ENCODE data around the gene ZC3HAV1L.
"Not testable (repeated sequence)": the region's sequence is repeated elsewhere in the genome, so short reads cannot be mapped to it uniquely, and the experiment has no call there.

Gene ZC3HAV1L

DNA sequence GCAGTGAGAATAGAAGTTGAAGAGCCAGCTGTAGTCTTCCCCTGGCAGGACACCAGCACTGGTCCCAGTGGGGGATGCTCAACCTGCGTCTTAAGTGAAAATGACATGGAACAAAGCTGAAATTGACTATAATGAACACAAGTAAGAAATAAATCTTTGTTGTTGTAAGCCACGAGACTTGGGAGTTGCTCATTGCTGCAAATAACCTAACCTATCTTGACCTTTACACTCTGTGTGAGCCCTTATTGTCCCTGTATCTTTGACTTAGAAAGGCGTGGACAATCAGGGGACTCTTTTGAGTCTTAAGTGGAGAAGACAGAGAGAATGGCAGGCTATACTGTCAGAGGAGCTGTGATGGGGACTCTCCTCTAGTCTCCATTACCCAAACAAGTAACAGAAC lies 16.9 kb downstream of the ZC3HAV1L start:
- no peak for DNase-seq (ENCODE audit: low spot score)

DNA sequence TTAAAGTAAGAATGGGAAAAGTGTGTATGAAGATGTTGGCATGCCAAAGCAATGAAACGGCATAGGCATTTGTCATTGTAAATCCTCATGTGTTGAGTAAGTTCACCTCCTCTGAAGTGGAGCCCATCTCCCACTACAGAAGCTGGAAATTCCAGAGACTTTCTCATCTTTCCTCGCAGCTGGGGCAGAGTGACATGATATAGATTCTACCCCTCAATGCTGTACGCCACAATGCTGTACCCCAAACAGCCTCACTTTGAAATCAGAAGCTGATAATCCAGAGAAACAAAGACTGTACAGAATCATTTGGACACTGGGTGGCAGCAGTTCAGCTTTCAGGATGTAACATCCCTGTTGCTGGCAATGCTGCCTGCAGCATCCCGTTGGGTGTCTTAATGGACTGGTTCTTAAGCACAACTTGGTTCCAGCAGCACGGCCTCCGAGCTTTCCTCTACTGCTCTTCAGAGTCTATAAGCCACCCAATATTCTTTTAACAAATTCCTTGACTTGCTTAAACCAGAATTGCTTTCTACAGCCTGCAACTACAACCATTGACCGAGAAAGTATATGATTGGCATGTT lies 18.8 kb downstream of the ZC3HAV1L start:
- peak; percentile 81 for DNase-seq (ENCODE audit: low spot score)

DNA sequence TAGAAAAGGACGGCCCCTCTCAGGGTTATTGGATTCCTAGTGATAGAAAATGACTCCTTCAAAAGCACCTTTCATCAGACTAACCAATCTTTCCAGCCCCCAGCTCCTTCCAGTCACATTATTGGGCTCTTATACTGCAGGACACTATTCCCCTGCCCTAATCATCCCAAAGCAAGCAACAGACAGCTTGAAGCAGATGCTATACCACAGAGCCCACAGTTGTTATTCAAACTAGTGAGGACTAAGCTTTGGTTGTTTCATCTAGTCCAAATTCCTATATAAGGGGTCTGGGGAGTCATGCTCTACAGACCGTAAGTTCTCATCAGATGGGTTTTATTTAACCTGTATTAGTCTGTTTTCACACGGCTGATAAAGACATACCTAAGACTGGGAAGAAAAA lies 24.5 kb downstream of the ZC3HAV1L start:
- no peak for DNase-seq (ENCODE audit: low spot score)

DNA sequence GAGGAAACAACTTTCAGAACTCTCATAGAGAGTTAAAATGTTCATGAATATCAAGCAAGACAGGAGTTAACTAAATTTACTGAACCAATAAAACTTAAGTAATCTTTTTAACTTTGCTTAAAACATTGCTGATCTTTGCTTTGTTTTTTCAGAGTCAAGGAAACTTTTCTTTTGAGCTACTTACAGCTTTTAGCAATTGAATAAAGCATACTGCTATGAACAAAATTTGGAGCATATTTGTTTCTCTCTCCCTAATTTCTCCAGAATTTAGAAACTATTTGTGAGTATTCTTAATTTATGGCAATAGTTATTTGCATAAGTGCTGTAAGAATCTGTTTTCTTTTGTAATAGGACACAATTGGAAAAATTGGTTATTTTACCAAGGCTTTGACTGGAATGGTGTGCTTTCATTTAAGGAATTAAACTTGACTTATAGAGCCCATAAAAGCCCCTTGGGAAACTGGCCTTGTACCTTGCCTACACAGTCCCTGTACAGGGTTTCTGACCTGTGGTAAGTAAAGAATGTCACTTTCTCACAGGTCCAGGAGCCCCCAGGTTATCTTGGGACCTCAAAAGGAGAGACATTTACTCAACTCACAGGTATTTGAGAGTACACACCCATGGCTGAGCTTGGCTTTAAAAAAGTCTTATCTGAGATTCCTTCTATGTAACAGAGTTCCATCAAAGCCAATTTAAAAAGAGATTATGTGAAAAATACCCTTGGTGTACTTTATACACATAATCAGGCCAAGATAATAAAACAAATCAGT lies 31.3 kb downstream of the ZC3HAV1L start:
- peak; percentile 47 for DNase-seq (ENCODE audit: low spot score)

DNA sequence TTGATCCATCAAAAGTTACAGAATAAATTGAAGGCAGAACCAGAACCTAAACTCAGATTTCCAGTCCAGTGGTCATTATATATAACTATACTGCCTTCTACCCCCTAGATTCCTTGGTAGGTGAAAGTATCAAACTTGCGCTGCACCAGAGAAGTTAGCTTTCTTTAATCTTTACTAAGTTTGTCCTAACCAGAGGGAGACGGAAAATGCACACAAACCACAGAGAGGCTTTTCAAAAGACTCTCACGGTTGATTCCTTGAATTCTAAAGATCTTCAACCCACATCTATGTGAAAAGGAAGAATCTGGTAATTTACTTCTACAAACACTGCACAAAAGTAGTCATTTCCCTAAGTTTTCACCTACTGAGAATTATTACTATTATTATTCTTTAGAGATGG lies 36.4 kb downstream of the ZC3HAV1L start:
- no peak for DNase-seq (ENCODE audit: low spot score)

DNA sequence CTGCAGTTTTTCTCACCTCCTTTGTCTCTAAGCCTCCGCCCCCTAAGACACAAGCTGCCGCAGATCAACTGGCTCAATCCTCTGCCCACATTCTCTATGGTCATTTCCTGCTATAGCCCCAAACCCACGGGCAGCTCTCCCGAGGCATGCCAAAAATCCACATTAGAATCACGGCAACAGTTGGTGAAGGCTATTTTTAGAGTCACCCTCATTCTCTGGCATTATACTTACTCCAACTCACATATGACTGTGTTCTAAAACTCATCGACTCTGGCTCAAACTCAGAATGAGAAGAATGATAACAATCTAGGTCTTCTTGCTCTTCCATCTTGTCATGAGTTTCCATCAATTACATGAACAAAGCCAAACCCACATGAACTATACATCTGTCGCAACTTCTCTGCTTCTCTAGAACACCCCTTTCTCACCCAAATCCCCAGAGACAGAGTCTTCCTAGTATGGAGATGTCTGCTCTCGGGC lies 43.8 kb downstream of the ZC3HAV1L start:
- no peak for DNase-seq (ENCODE audit: low spot score)

DNA sequence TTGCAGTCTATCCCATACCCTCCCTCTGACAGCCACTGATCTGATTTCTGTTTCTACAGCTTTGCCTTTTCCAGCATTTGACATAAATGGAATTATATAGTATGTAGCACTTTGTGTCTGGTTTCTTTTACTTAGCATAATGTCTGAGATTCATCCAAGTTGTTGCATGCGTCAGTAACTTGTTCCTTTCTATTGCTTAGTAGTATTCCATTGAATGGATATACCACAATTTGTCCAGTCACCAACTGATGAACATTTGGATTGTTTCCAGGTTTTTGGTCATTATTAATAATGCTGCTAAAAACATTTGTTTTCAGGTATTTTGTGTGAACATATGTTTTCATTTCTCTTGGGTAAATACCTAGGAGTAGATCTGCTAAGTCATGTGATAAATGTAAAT lies 48.2 kb downstream of the ZC3HAV1L start:
- no peak for DNase-seq (ENCODE audit: low spot score)

DNA sequence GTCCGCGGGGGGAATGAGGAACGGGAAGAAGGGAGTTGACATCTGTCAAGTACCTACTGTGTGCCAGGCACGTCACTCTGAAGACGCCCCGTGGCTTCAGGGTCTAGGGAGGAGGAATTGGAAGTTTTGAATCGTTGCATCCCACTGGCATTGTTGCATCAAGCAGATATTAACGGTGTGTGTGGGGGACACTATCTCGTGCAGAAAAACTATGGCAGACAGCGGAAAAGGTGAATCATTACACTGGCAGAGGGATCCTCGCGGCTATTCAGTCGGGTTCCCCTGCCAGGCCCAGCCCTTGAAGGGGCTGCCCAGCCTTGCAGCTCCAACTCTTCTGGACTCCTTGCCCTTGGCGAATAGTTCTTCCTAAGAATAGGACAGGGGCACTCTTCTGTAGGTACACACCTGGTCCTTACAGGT lies 53.6 kb downstream of the ZC3HAV1L start:
- no peak for DNase-seq (ENCODE audit: low spot score)

DNA sequence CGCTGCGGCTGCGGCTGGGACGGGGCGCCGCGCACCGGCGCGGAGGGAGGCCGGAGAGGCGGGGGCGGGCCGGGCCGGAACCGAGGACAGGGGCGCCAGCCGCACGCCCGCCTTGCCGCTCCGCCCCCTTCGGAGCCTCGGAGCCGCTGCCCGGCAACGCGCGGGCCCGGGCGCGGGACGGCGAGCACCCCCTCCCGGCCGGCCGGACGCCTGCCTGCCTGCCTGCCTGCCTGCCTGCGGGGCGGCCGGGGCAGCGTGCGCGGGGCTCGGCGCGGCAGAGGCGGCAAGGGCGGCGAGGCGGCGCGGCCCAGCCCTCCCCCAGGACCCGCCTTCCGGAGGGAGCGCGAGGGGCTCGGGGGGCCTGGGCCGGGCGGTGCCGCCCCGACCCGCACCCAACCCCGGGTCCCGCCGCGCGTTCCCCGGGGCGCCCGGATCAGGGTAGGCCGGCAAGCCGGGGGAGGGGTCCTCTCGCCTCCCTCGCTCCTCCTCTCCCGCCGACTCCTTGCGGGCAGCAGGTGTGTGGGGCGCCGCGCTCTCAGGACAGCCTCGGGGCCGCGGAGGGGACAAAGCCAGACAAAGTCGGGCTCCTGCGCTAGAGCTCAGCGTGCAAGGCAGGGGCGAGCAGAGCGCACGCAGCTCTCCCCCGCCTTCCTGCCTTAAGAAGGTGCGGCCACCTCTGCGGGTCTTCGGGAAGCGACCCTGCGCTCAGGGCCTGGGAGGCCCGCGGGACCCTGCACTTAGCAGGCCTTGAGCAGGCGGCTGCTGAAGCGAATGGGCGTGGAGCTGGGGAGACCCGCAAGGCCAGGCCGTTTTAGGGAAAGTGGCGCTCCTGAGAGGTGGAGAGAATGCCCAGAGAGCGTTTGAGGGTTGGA lies 54.3 kb downstream of the ZC3HAV1L start, which contains the start of gene KIAA1549:
Gene KIAA1549, minus strand, starts transcription at position 58 of the 872 bp plus-strand sequence. CDS start 120 bp downstream, outside the sequence.
- peak; percentile 54 for DNase-seq (ENCODE audit: low spot score)

DNA sequence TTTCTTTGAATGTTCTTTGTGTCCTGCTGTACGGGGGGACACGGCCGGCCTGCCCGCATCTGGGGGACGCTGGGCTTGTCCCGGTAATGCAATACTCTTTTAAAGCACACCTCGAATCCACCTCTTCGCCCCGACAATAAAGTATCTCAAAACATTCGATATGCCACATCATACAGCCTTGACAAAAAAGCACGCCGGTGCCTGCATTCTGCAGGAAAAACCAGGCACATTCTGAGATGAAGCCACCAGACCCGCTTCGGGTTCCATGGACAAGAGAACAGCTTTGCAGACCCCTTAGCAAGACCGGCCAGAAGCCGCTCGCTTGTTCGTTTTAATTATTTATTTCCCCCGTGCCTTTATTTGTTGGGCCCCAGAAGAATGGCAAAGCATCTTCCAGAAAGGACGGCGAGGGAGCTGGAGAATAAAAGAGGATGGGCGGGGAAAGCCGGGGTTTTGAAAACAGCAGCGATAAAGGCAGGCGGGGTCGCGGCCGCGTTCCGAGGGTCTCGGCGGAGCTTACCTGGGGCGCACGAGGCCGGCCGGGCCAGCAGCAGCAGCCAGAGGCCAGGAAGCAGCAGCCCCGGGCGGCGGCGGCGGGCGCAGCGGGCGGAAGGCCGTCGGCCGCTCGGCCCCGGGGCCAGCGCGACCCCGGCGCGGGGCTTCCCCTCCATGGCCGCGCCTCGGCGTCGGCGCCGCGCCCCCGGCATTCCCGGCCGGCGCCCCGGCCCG lies 55.1 kb downstream of the ZC3HAV1L start:
- DNase-seq (ENCODE audit: low spot score) = no peak

DNA sequence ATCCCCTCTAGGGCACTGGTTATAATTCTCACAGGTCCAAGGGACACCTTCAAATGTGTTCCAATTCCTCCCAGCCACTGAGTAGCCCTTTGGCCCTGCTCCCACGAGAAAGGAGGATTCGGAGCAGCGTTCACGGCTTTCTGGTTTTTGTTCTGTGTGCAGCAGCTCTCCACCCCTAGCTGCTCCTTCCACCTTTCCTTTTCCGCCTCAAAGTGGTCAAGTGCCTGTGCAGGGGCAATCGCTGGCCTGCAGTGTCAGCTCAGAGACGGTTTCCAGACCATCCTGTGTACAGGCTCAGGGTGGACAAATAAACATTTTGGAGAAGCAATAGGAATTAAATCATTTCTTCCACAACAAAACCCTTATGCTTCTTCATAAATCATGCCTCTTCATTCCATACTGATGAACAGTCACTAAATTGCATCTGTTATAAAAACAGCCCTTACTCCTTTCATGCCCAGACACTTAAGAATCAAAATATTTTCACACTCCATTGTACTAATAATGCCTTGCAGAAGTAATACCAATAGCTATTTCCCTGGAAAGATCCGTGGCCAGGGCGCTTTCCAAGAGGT lies 55.8 kb downstream of the ZC3HAV1L start:
- DNase-seq (ENCODE audit: low spot score) = no peak

DNA sequence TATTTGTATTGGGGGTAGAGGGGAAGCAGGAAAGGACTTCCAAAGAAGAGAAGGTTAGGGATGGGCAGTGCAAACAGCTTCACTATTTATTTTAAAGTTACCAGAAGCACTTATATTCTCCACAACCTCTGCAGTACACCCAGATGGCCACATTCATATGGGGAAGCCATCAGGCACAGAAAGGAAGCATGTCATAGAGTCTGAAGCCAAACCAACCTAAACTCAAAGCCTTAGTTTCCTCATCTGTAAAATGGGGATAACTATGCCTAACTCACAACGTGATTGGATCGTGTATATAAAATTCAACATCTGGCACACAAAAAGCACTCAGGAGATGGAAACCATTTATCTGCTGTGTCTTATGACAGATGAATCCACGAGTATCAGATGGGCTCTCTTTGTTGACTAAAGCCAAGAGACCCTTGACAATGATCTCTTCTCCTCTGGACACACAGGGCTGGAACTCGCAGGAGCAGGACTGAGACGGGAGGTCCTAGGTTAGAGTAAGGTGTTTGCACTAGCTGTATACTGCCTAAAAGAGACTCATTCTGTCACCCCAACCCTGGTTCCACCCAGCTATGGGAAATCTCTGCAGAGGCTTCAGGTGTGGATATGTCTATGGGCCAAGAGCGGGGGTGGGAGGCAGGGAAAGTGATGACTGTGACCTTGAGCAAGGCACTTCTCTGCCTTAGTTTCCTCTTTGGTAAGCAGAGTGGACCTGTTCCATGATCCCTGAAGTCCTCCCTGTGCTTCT lies 56.4 kb downstream of the ZC3HAV1L start:
- DNase-seq (ENCODE audit: low spot score) = peak; percentile 62

DNA sequence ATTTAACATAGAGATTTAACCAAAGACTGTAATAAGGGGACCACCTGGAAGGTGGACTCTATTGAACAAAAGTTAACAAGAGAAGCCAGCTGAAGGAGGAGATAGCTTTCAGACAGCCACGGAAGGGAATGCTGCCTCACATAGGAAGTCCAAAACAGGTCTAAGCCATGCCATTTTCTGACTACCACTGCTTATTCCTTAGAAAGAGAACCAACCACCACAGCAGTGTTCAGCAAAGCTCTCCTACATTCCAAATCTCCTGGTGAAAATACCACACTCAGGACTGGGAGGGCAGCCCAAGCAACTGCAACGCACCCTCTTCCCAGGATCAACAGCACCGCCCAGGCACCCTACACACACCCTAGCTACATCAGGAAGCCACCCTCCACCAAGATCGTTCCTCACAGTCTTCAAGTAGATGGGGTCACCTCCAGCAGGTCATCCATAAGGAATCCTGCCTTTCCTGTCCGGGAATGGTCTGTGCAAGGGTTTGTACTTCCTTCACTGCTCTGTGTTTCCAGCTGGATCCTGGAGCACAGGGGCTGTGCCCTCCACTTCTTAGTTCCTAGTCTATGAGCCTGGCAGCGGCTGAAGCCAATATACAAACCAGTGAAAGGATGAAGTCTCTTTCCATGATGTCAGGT lies 57.2 kb downstream of the ZC3HAV1L start:
- DNase-seq (ENCODE audit: low spot score) = no peak

DNA sequence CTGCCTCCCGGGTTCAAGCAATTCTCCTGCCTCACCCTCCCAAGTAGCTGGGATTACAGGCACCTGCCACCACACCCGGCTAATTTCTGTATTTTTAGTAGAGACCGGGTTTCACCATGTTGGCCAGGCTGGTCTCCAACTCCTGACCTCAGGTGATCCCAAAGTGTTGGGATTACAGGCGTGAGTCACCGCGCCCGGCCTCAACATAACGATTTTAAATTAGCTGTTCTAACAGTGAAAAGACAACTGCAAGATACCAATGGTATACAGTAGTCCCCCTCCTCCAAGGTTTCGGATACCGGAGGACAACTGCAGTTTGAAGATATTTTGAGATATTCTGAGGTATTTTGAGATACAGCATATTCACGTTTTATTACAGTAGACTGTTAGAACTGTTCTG lies 59.7 kb downstream of the ZC3HAV1L start:
- not testable (repeated sequence) for DNase-seq (ENCODE audit: low spot score)

Data from NAMALWA (cell line).